Cardiac muscle cell (in vitro differentiated cells and primary cell): ENCODE data around the gene MVP. TPM values are rescaled to one million over a fixed set of nuclear protein-coding genes. Genes with fewer than 3 reads are reported as not detected.
A peak's percentile ranks its signal among the peaks of the same experiment; 100 is the strongest.
"Not testable (repeated sequence)": the region's sequence is repeated elsewhere in the genome, so short reads cannot be mapped to it uniquely, and the experiment has no call there.

Source experiments
- DNase-seq, 2 donors: peaks; one replicate each; pipeline versions ENCODE4 v3.0.0 to v3.0.0-alpha.2; 2010 to 2017; ENCODE audit warnings: low read depth in 1 of 2, low spot score in 1 of 2
- H3K27ac ChIP-seq: fragments of 200-600 bp; sonication (generic); 2 replicates; pipeline ENCODE4 v1.5.1; 2016
- H3K27me3 ChIP-seq: fragments of 200-600 bp; sonication (generic); 2 replicates; pipeline ENCODE4 v1.6.0; 2016; ENCODE audit warnings: control low read depth
- H3K36me3 ChIP-seq: fragments of 200-600 bp; sonication (generic); 2 replicates; pipeline ENCODE4 v1.5.1; 2016; ENCODE audit warnings: control low read depth
- H3K4me1 ChIP-seq: fragments of 200-600 bp; sonication (generic); 2 replicates; pipeline ENCODE4 v1.8.1; 2017; ENCODE audit warnings: low read depth, mild to moderate bottlenecking, mixed run types
- H3K4me3 ChIP-seq: fragments of 200-600 bp; sonication (generic); 2 replicates; pipeline ENCODE4 v1.5.1; 2016; ENCODE audit warnings: mild to moderate bottlenecking
- H3K9me3 ChIP-seq: fragments of 200-600 bp; sonication (generic); 2 replicates; pipeline ENCODE4 v1.5.1; 2017; ENCODE audit warnings: low read depth, mild to moderate bottlenecking, control low read depth
- CTCF ChIP-seq: IDR thresholded peaks from 2 replicates; pipeline ENCODE4 v1.5.1; 2012; ENCODE audit warnings: low read depth, mild to moderate bottlenecking, low read length
- polyA plus RNA-seq: library from polyadenylated mRNA; unstranded; fragments of >200 nt; fragmentation: Nextera tagmentation; extraction: Ambion mirVana; gene quantifications from 2 replicates; pipeline ENCODE4 v1.2.1, GENCODE V29; 2016
- total RNA-seq: library from RNA; depleted of rRNA; stranded (reverse); fragments of >200 nt; gene quantifications from 2 replicates; pipeline ENCODE4 v1.2.3, GENCODE V29; 2016

The MVP gene
- total and polyA plus RNA-seq, 2 experiments from 2014 or later: 9.3 to 25.0 TPM

GRCh38 chr16:29790949-29791844, 29.1 kb upstream of the MVP start:
- peaks cover 9% of the 10 kb centered on the region for H3K4me1 ChIP-seq
- DNase-seq: no peak
- H3K9me3 ChIP-seq: no peaks in the 10 kb centered on the region
- H3K27me3 ChIP-seq: no peaks in the 10 kb centered on the region
- H3K4me3 ChIP-seq: peak overlapping the region; percentile 77
- TF ChIP-seq CTCF: no peak
- peak overlapping the region; percentile 73 for H3K27ac ChIP-seq
- H3K36me3 ChIP-seq: no peaks in the 10 kb centered on the region

GRCh38 chr16:29791845-29792807, 28.1 kb upstream of the MVP start:
- H3K36me3 ChIP-seq: peaks cover 7% of the 10 kb centered on the region
- H3K9me3 ChIP-seq: no peaks in the 10 kb centered on the region
- no peak for DNase-seq
- H3K27me3 ChIP-seq: no peaks in the 10 kb centered on the region
- H3K4me3 ChIP-seq: peak overlapping the region; percentile 77
- no peak for TF ChIP-seq CTCF
- peaks cover 9% of the 10 kb centered on the region for H3K4me1 ChIP-seq
- no peak overlapping the region for H3K27ac ChIP-seq

- H3K4me3 ChIP-seq, H3K4me1 ChIP-seq, H3K27ac ChIP-seq, H3K27me3 ChIP-seq, H3K9me3 ChIP-seq, DNase-seq: not testable (repeated sequence)
- H3K36me3 ChIP-seq: peaks cover 16% of the 10 kb centered on the region
Observed at GRCh38 chr16:29793153-29793552, 27.1 kb upstream of the MVP start.

- Histone ChIP-seq H3K4me3 (no peak overlapping the region), H3K27me3 (no peaks in the 10 kb centered on the region), H3K9me3 (no peaks in the 10 kb centered on the region), H3K4me1 (peaks cover 9% of the 10 kb centered on the region), H3K27ac (no peak overlapping the region), H3K36me3 (peaks cover 26% of the 10 kb centered on the region)
- no peak for DNase-seq
- no peak for TF ChIP-seq CTCF
Observed at GRCh38 chr16:29794231-29794710, 26.0 kb upstream of the MVP start.

GRCh38 chr16:29802416-29802935, 17.8 kb upstream of the MVP start:
- Histone ChIP-seq H3K4me1 (peaks cover 7% of the 10 kb centered on the region), H3K27ac (no peak overlapping the region), H3K36me3 (peaks cover 39% of the 10 kb centered on the region), H3K4me3 (no peak overlapping the region), H3K9me3 (no peaks in the 10 kb centered on the region), H3K27me3 (no peaks in the 10 kb centered on the region)
- no peak for DNase-seq
- TF ChIP-seq CTCF: no peak
